ENCODE measurements around the gene MTO1. TPM values are rescaled to one million over a fixed set of nuclear protein-coding genes. Genes with fewer than 3 reads are reported as not detected.
"Not testable (repeated sequence)": the region's sequence is repeated elsewhere in the genome, so short reads cannot be mapped to it uniquely, and the experiment has no call there.

The MTO1 gene
- total RNA-seq, 2 experiments from 2014 or later: 50.9 to 59.6 TPM

GRCh38 chr6:73508776-73509175 lies 47.2 kb downstream of the MTO1 start:
- no peaks in the 10 kb centered on the region for H3K27me3 Mint-ChIP-seq
- POLR2A ChIA-PET: no interaction called here
- H3K27ac Mint-ChIP-seq: no peak overlapping the region
- peaks cover 5% of the 10 kb centered on the region for H3K4me1 Mint-ChIP-seq
- no peak overlapping the region for H3K4me3 Mint-ChIP-seq
- DNase-seq: no peak
- CTCF ChIA-PET: no interaction called here
- peaks cover 10% of the 10 kb centered on the region for H3K36me3 Mint-ChIP-seq (ENCODE audit: low read depth)
- H3K9me3 Mint-ChIP-seq: no peaks in the 10 kb centered on the region

- POLR2A ChIA-PET: no interaction called here
- no peak overlapping the region for H3K27ac Mint-ChIP-seq
These were observed 48.3 kb downstream of the MTO1 start for GRCh38 chr6:73509851-73510250.

GRCh38 chr6:73511796-73512195 lies 50.3 kb downstream of the MTO1 start:
- CTCF ChIA-PET: no interaction called here
- Mint-ChIP-seq H3K4me1 (peaks cover 27% of the 10 kb centered on the region), H3K36me3 (ENCODE audit: low read depth) (peaks cover 24% of the 10 kb centered on the region), H3K9me3 (no peaks in the 10 kb centered on the region), H3K27me3 (no peaks in the 10 kb centered on the region), H3K4me3 (no peak overlapping the region), H3K27ac (no peak overlapping the region)
- DNase-seq: no peak
- POLR2A ChIA-PET: no interaction called here

More at GRCh38 chr6:73509851-73510250, 48.3 kb downstream of the MTO1 start:
- no peaks in the 10 kb centered on the region for H3K27me3 Mint-ChIP-seq
- CTCF ChIA-PET: interaction anchor here (1.4 kb wide), 1 partner anchor 10 kb away, joined by 3 read pairs; no protein-coding TSS in a partner anchor
- no peak overlapping the region for H3K4me3 Mint-ChIP-seq
- peaks cover 8% of the 10 kb centered on the region for H3K4me1 Mint-ChIP-seq
- no peak for DNase-seq
- H3K9me3 Mint-ChIP-seq: no peaks in the 10 kb centered on the region
- peaks cover 6% of the 10 kb centered on the region for H3K36me3 Mint-ChIP-seq (ENCODE audit: low read depth)

GRCh38 chr6:73513496-73513854 lies 51.9 kb downstream of the MTO1 start:
- no peaks in the 10 kb centered on the region for H3K9me3 Mint-ChIP-seq
- H3K36me3 Mint-ChIP-seq (ENCODE audit: low read depth): peaks cover 37% of the 10 kb centered on the region
- no peak overlapping the region for H3K4me3 Mint-ChIP-seq
- peaks cover 41% of the 10 kb centered on the region for H3K4me1 Mint-ChIP-seq
- ChIA-PET CTCF (interaction anchor here (0.6 to 2.4 kb wide), 9 partner anchors 9 to 139 kb away, joined by 3 to 7 read pairs (median 4); partner anchors contain the start of gene MTO1), POLR2A (interaction anchor here (0.7 to 1.7 kb wide), 5 partner anchors 8 to 157 kb away, joined by 3 to 6 read pairs (median 3); no protein-coding TSS in a partner anchor)
- DNase-seq: no peak
- no peak overlapping the region for H3K27ac Mint-ChIP-seq
- no peaks in the 10 kb centered on the region for H3K27me3 Mint-ChIP-seq

GRCh38 chr6:73514746-73515110 lies 53.2 kb downstream of the MTO1 start:
- no peak overlapping the region for H3K4me3 Mint-ChIP-seq
- peaks cover 52% of the 10 kb centered on the region for H3K4me1 Mint-ChIP-seq
- no peak for DNase-seq
- ChIA-PET POLR2A (interaction anchor here (1.2 to 1.4 kb wide), 2 partner anchors 74 to 97 kb away, joined by 3 to 5 read pairs; no protein-coding TSS in a partner anchor), CTCF (interaction anchor here (0.7 to 2.4 kb wide), 6 partner anchors 12 to 138 kb away, joined by 3 to 7 read pairs (median 4); partner anchors contain the start of gene CGAS)
- H3K27ac Mint-ChIP-seq: peak overlapping the region; percentile 78
- H3K27me3 Mint-ChIP-seq: no peaks in the 10 kb centered on the region
- H3K9me3 Mint-ChIP-seq: no peaks in the 10 kb centered on the region
- peaks cover 50% of the 10 kb centered on the region for H3K36me3 Mint-ChIP-seq (ENCODE audit: low read depth)

- no peak for DNase-seq
- Mint-ChIP-seq H3K27me3 (no peaks in the 10 kb centered on the region), H3K9me3 (no peaks in the 10 kb centered on the region), H3K27ac (peak overlapping the region; percentile 78), H3K4me3 (no peak overlapping the region), H3K36me3 (ENCODE audit: low read depth) (peaks cover 55% of the 10 kb centered on the region), H3K4me1 (peaks cover 55% of the 10 kb centered on the region)
- ChIA-PET POLR2A (no interaction called here), CTCF (interaction anchor here (0.6 to 1.3 kb wide), 12 partner anchors 10 to 138 kb away, joined by 3 to 7 read pairs (median 4); partner anchors contain the start of gene CGAS)
These were observed 53.7 kb downstream of the MTO1 start for GRCh38 chr6:73515204-73515655.

GRCh38 chr6:73516514-73517489 lies 55.3 kb downstream of the MTO1 start:
- Mint-ChIP-seq H3K4me1 (peaks cover 53% of the 10 kb centered on the region), H3K9me3 (no peaks in the 10 kb centered on the region), H3K27ac (peak overlapping the region; percentile 75), H3K27me3 (no peaks in the 10 kb centered on the region), H3K4me3 (peak overlapping the region; percentile 55), H3K36me3 (ENCODE audit: low read depth) (peaks cover 63% of the 10 kb centered on the region)
- no peak for DNase-seq
- ChIA-PET POLR2A (interaction anchor here (0.5 to 0.6 kb wide), 4 partner anchors 12 to 207 kb away, joined by 3 to 7 read pairs (median 4); no protein-coding TSS in a partner anchor), CTCF (interaction anchor here (1.0 kb wide), 2 partner anchors 93 to 137 kb away, joined by 3 read pairs; partner anchors contain the start of gene SLC17A5)

GRCh38 chr6:73518100-73518981 lies 56.8 kb downstream of the MTO1 start:
- DNase-seq: not testable (repeated sequence)
- H3K27ac Mint-ChIP-seq: peak overlapping the region; percentile 85

GRCh38 chr6:73518982-73519881 lies 57.7 kb downstream of the MTO1 start:
- not testable (repeated sequence) for DNase-seq, H3K27me3 Mint-ChIP-seq, H3K9me3 Mint-ChIP-seq
- CTCF ChIA-PET: interaction anchor here (1.1 to 2.5 kb wide), 2 partner anchors 92 to 134 kb away, joined by 3 to 11 read pairs; partner anchors contain the start of gene SLC17A5
- H3K27ac Mint-ChIP-seq: peak overlapping the region; percentile 99
- H3K36me3 Mint-ChIP-seq (ENCODE audit: low read depth): peaks cover 63% of the 10 kb centered on the region
- POLR2A ChIA-PET: interaction anchor here (0.8 to 1.1 kb wide), 2 partner anchors 66 to 85 kb away, joined by 5 to 6 read pairs; no protein-coding TSS in a partner anchor
- peak overlapping the region; percentile 87 for H3K4me3 Mint-ChIP-seq
- H3K4me1 Mint-ChIP-seq: peaks cover 62% of the 10 kb centered on the region

More at GRCh38 chr6:73518100-73518981, 56.8 kb downstream of the MTO1 start:
- POLR2A ChIA-PET, H3K9me3 Mint-ChIP-seq, H3K27me3 Mint-ChIP-seq: not testable (repeated sequence)
- H3K4me3 Mint-ChIP-seq: peak overlapping the region; percentile 87
- peaks cover 56% of the 10 kb centered on the region for H3K4me1 Mint-ChIP-seq
- H3K36me3 Mint-ChIP-seq (ENCODE audit: low read depth): peaks cover 63% of the 10 kb centered on the region
- CTCF ChIA-PET: interaction anchor here (2.5 kb wide), 1 partner anchor 135 kb away, joined by 11 read pairs; the partner anchor contains the start of gene SLC17A5

- peaks cover 56% of the 10 kb centered on the region for H3K36me3 Mint-ChIP-seq (ENCODE audit: low read depth)
- peak overlapping the region; percentile 99 for H3K27ac Mint-ChIP-seq
- no peaks in the 10 kb centered on the region for H3K9me3 Mint-ChIP-seq
- no peaks in the 10 kb centered on the region for H3K27me3 Mint-ChIP-seq
- POLR2A ChIA-PET: interaction anchor here (0.6 to 2.4 kb wide), 10 partner anchors 59 to 133 kb away, joined by 3 to 8 read pairs (median 5); partner anchors contain the start of genes CGAS and MTO1
- DNase-seq: peak; percentile 76
- peaks cover 59% of the 10 kb centered on the region for H3K4me1 Mint-ChIP-seq
- peak overlapping the region; percentile 87 for H3K4me3 Mint-ChIP-seq
- CTCF ChIA-PET: interaction anchor here (0.5 to 2.5 kb wide), 4 partner anchors 64 to 133 kb away, joined by 3 to 11 read pairs (median 4); partner anchors contain the start of gene SLC17A5
These were observed 58.6 kb downstream of the MTO1 start for GRCh38 chr6:73519926-73520687.
